D721Med (cell line): ENCODE measurements around the gene HES4.

ENCODE experiments used
- DNase-seq: peaks from one replicate; pipeline ENCODE4 v3.0.0; 2011; ENCODE audit warnings: low spot score; ENCODE audit not compliant: insufficient read length
- FAIRE-seq: peaks from 2 replicates; lab custom pipeline; 2011; peaks lifted over from hg19 to GRCh38; lab: Jason Lieb, UNC
- CTCF ChIP-seq: IDR thresholded peaks from 2 replicates; pipeline ENCODE4 v1.5.1; 2012; ENCODE audit warnings: mild to moderate bottlenecking, control low read depth; ENCODE audit not compliant: insufficient read depth; ENCODE audit errors: missing control alignments

Gene HES4

GRCh38 chr1:956636-957035 lies 43.3 kb downstream of the HES4 start:
- DNase-seq, result no peak
- FAIRE-seq, result no peak
- no peak for TF ChIP-seq CTCF

- no peak for DNase-seq
- no peak for FAIRE-seq
- TF ChIP-seq CTCF, result no peak
Measured at GRCh38 chr1:955474-955873, 44.4 kb downstream of the HES4 start.

DNA sequence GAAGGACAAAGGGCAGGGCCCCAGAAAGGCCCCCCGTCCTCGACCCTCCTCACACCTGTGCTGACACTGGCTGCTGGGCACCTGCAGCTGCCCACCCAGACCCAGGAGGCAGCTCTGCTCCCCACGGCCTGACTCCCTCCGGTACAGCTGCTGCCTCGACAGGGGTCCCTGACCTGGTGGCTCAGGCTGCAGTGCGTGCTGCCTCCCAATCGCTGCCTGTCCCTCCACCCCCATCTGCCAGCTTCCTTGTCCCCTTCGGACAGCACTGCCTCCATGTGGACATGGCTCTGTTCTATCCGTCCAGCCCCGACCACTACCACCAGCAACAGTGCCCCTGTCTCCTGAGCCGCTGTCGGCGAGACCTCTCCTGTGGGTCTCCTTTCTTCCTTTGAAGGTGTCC lies 45.0 kb downstream of the HES4 start:
- no peak for DNase-seq
- FAIRE-seq, result no peak
- no peak for TF ChIP-seq CTCF

DNA sequence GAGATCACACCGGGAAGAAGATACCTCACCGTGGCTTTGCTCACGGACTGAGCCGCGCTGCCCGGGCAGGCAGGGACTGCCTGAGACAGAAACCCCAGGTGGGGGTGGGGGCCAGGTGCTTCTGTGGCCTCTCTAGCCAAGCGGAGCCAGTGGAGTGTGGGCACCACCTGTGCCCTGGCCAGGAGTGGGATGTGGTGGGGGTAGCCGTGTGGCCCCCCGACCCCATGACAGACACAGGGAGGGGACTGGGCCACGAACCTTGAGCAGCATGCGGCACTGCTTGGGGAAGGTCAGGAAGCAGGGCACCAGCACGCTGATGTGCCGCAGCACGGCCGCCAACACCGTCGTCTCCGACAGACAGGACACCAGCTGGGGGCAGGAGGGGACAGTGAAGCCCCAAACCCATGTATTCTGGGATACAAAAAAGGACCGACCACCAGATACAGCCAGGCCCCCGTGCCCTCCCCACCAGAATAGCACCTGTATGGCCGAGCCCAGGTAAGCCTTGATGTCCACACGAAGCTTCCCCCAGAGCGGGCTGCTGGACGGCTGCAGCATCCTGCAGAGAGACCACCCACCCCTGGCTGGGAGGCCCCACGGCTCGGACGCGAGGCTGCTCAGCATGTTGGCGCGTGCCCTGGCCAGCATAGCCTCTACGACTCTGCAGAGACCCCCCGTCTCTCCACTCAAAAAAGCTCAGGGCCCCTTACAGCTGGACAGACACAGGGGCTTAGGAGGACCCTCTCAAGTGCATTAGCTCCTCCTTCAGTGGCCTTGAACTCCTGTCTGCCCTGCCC lies 46.2 kb downstream of the HES4 start:
- no peak for TF ChIP-seq CTCF
- no peak for FAIRE-seq
- no peak for DNase-seq

DNA sequence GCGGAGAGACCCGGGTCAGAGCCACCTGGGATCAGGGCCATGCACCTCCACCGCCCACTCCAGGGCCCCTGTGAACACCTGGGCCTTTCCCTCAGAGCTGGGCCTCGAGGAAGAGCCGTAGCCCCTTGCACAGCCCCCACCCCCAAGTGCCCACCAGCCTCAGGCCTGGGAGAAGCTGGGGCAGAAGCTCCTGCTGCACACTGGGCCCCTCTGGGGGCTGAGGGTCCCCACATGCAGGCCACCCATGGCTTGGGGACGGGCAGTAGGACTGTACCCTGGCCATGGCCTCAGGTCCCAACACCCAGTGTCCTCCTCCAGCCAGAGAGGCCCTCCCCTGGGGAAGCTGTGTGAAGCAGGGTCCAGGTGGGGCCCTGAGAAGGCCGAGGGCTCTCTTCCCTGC lies 47.3 kb downstream of the HES4 start:
- no peak for TF ChIP-seq CTCF
- DNase-seq (no peak), FAIRE-seq (no peak)

DNA sequence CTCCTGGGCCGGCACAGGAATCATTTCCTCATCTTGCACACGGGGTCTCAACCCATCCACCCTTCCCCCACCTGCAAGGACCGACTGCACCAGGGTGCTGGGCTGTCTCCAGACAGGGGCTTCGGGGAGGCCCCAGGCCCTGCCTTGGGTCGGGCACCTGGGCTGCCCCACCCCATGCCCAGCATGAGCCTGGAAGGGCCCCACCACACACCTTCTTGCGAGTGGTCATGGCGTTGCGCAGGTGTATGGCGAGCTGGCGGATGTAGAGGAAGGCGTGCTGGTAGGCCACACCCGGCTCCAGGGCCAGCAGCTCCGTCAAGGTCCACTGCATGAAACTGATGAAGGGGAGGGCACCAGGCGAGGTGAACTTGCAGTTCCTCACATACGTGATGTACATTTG lies 47.7 kb downstream of the HES4 start:
- DNase-seq (no peak), FAIRE-seq (no peak)
- TF ChIP-seq CTCF, result no peak

DNA sequence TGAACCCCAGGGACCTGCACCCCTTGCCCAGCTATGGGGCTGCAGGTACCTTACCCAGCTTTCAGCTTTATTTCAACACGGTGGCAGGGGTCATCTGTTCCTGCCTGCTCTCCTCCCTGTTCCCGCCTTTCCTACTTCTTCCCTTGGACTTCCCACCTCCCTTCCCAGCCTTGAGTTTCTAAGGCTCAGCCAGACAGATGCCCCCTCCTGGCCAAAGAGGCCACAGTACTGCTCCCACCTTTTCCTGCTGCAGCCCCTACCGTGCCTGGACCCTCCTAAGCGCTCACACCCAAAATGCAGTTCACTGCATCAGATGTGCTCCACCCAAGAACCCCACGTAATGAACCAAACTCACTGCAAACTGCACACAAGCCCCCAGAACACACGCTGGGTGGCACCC lies 48.5 kb downstream of the HES4 start:
- peak; percentile 31 for TF ChIP-seq CTCF
- DNase-seq (no peak), FAIRE-seq (no peak)
